Measurements from ENCODE around the gene PDZD4.

Gene PDZD4

GRCh38 chrX:153770601-153771414, 59.5 kb downstream of the PDZD4 start:
- DNase-seq (ENCODE audit: low read depth): no peak

DNA sequence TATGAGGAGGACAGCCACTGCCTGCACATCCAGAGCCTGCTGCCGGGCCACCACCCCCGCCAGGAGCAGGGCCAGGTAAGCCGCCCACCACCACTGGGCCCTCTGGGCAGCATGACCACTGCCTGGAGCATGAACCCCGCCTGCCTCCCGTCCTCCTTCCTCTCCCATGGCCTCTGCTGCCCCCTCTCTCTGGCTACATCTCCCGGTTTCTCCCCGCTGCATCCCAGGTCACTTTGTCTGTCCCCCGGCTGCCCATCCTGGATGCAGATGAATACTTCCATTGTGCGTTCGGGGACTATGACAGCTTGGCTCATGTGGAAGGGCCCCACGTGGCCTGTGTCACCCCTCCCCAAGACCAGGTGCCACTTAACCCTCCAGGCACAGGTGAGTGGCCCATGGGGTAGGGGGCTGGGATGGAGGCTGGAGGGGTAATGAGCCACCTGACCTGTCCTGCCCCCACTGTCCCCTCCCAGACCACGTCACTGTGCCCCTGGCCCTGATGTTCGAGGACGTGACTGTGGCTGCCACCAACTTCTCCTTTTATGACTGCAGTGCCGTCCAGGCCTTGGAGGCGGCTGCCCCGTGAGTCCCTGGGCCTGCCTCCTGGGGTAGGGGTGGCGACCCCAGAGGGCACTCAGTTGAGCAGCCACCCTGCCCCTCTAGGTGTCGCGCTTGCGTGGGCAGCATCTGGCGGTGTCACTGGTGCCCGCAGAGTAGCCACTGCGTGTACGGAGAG, 60.3 kb downstream of the PDZD4 start:
- no peak for DNase-seq (ENCODE audit: low read depth)

GRCh38 chrX:153769158-153769864, 61.0 kb downstream of the PDZD4 start:
- no peak for DNase-seq (ENCODE audit: low read depth)

DNA sequence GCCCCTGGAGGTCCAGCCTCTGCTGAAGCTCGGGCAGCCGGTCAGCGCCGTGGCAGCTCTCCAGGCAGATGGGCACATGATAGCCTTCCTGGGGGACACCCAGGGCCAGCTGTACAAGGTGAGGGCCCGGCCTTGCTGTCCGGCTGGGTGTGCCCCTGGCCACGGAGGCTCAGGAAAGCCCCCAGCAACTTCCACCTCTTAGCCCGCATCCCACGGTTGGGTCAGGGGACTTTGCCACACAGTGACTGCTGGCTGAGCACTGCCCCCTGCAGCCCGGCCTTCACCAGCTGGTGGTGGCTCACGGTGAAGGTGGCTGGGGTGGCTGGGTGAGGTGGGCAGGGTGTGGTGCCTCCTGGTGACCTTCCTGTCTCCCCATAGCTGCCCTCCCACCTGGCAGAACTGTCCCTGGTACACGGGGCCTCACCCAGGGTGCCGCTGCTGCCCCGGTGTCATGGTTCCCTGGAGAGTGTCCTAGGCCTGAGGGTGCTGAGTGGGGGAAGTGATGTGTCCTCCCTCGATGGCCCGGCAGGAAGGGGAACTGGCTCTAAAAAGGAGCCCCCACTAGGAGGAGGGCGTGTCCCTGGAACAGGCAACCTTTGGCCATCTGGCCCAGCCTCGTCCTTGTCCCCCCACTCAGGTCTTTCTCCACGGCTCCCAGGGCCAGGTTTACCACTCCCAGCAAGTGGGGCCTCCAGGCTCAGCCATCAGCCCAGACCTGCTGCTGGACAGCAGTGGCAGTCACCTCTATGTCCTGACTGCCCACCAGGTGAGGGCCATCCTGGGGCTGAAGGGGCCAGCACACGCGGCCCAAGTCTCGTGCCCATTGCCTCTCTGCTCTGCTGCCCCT, 61.8 kb downstream of the PDZD4 start:
- DNase-seq (ENCODE audit: low read depth): no peak

DNA sequence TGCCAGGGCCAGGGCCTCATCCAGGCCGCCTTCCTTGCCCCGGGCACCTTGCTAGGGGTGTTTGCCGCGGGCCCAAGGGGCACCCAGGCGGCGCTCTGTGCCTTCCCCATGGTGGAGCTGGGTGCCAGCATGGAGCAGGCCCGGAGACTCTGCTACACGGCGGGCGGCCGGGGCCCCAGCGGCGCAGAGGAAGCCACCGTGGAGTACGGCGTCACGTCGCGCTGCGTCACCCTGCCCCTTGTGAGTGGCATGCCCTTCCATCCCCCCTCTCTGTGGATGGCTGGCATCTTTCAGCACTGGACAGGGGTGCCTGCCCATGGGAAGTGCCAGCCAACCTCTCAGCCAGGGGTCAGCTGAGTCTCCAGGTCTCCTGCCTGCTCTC, 62.7 kb downstream of the PDZD4 start:
- no peak for DNase-seq (ENCODE audit: low read depth)

- no peak for DNase-seq (ENCODE audit: low read depth)
Observed at GRCh38 chrX:153766871-153767673, 63.3 kb downstream of the PDZD4 start.

- no peak for DNase-seq (ENCODE audit: low read depth)
Observed at GRCh38 chrX:153766098-153766817, 64.1 kb downstream of the PDZD4 start.

GRCh38 chrX:153765138-153766079, 64.9 kb downstream of the PDZD4 start:
- no peak for DNase-seq (ENCODE audit: low read depth)

DNA sequence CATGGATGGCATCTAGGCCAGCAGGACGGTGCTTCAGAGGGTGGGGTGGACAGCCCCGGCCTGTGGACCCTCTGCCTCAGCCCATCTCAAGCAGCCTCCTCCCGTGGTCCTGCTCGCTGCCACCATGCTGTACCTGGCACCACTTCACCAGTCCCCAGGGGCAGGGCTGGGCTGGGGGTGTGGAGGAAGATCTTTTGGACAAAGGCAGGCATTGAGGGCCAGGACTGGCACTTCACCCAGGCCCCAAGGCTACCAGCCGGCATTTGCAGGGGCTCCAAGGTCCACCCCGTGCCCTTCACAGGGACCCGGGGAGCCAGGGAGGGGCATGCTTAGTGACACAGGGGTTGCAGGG, 65.6 kb downstream of the PDZD4 start:
- DNase-seq (ENCODE audit: low read depth): no peak

- DNase-seq (ENCODE audit: low read depth): peak; percentile 39
Observed at GRCh38 chrX:153763989-153764755, 66.2 kb downstream of the PDZD4 start, which contains the start of gene PLXNB3. TSS of gene PLXNB3 (plus strand) at chrX:153764249. CDS start at chrX:153765536, 1,287 bp downstream.

- DNase-seq (ENCODE audit: low read depth): no peak
Observed at GRCh38 chrX:153763298-153763932, 66.9 kb downstream of the PDZD4 start.

GRCh38 chrX:153762626-153763173, 67.6 kb downstream of the PDZD4 start:
- no peak for DNase-seq (ENCODE audit: low read depth)

DNA sequence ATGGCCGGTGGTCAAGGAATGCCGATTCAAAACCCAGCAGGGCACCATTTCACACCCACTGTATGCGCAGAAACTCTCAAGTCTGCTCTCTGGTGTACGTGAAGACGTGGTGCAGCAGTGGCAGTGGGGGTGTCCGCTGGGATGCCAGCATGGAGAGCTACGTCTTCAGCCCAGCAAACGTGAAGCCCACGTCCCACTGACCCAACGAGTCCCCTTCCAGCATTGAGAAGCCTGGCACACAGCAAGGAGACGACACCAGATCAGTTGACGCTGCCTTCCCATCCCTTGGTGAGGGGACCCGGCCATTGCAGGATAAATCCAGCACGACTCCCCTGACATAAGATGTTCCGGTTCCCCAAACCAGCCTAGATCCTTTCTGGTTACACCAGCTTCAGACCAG, 68.5 kb downstream of the PDZD4 start:
- no peak for DNase-seq (ENCODE audit: low read depth)

GRCh38 chrX:153755136-153755535, 75.2 kb downstream of the PDZD4 start:
- no peak for DNase-seq (ENCODE audit: low read depth)

Measured in stimulated activated CD8-positive, alpha-beta memory T cell treated with anti-CD3 and anti-CD28 coated beads, Interleukin-15, amount 100 ng/mL, for 1 hour (primary cell).